IMR-90 (cell line): ENCODE measurements around the gene MFSD2B.

Source experiments
- BHLHE40 ChIP-seq: fragments of 150-350 bp; IDR thresholded peaks from 2 replicates; pipeline ENCODE4 v1.6.1; 2016; ENCODE audit warnings: mild to moderate bottlenecking, low read depth, low read length
- CEBPB ChIP-seq: IDR thresholded peaks from 2 replicates; pipeline ENCODE4 v1.6.1; 2012; ENCODE audit warnings: low read depth, low read length, improper control_type of control experiment
- CTCF ChIP-seq: conservative IDR thresholded peaks from 2 replicates; pipeline ENCODE4 v1.5.1; 2012; ENCODE audit warnings: mild to moderate bottlenecking, low read depth, low read length, improper control_type of control experiment
- ELK1 ChIP-seq: fragments of 150-350 bp; IDR thresholded peaks from 2 replicates; pipeline ENCODE4 v1.6.1; 2016; ENCODE audit warnings: low read depth, mild to moderate bottlenecking, low read length, moderate library complexity, borderline replicate concordance
- FOS ChIP-seq: fragments of 150-350 bp; IDR thresholded peaks from 2 replicates; pipeline ENCODE4 v1.6.1; 2016; ENCODE audit warnings: low read depth, low read length
- MAFK ChIP-seq: IDR thresholded peaks from 2 replicates; pipeline ENCODE4 v1.6.1; 2012; ENCODE audit warnings: low read depth, low read length, improper control_type of control experiment
- MAZ ChIP-seq: IDR thresholded peaks from 2 replicates; pipeline ENCODE4 v1.6.1; 2012; ENCODE audit warnings: low read depth, mild to moderate bottlenecking, low read length, improper control_type of control experiment, moderate library complexity, borderline replicate concordance
- MXI1 ChIP-seq: IDR thresholded peaks from 2 replicates; pipeline ENCODE4 v1.6.1; 2012; ENCODE audit warnings: low read depth, mild to moderate bottlenecking, low read length, moderate library complexity, borderline replicate concordance
- POLR2A ChIP-seq: IDR thresholded peaks from 2 replicates; pipeline ENCODE4 v1.6.1; 2012; ENCODE audit warnings: mild to moderate bottlenecking, low read depth, low read length
- RAD21 ChIP-seq: IDR thresholded peaks from 2 replicates; pipeline ENCODE4 v1.6.1; 2012; ENCODE audit warnings: low read length, improper control_type of control experiment
- RFX5 ChIP-seq: IDR thresholded peaks from 2 replicates; pipeline ENCODE4 v1.8.0; 2012; ENCODE audit warnings: low read depth, mild to moderate bottlenecking, low read length, moderate library complexity
- SMC3 ChIP-seq: fragments of 150-350 bp; IDR thresholded peaks from 2 replicates; pipeline ENCODE4 v1.6.1; 2016; ENCODE audit warnings: low read depth, mild to moderate bottlenecking, antibody characterized with exemption, low read length, moderate library complexity
- USF2 ChIP-seq: fragments of 150-350 bp; IDR thresholded peaks from 2 replicates; pipeline ENCODE4 v1.6.1; 2017; ENCODE audit warnings: mild to moderate bottlenecking, antibody characterized with exemption, low read length, low read depth

GRCh38 chr2:24015562-24016375 lies 5.9 kb downstream of the MFSD2B start:
- TF ChIP-seq CTCF (no peak), POLR2A (no peak), FOS (peak; percentile 55; the same call in 1 of the 2 replicates), RAD21 (no peak), RFX5 (no peak), MAZ (no peak), MAFK (no peak), MXI1 (no peak), CEBPB (peak; percentile 93), USF2 (no peak), BHLHE40 (no peak), SMC3 (no peak), ELK1 (no peak)
